ENCODE measurements around the gene GRK1. TPM values are rescaled to one million over a fixed set of nuclear protein-coding genes. Genes with fewer than 3 reads are reported as not detected.

GRK1 gene
- total RNA-seq, 1 donor from 2014 or later, result 0.06 TPM

DNA sequence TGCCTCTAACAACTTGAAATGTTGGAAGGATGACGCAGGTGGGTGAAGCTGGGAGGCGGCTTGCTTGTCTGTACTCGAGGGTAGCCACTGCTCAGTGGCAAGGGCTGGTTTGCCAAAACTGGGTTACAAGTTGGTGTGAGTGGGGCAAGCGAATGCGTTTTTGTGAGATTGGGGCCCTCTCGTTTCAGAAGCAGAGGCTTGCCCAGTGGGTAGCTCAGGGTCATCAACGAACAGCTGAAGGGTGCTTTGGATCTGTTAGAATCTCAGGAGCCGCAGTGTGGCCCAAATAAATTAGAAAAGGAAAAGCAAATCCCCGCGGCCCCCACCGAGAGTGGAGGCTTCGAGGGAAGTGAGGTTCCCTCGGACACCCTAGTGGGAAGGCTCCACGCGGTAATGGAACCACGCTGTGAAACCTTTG, 16.3 kb upstream of the GRK1 start:
- no peak overlapping the region for H3K4me3 ChIP-seq (ENCODE audit: low read depth, low read length)

DNA sequence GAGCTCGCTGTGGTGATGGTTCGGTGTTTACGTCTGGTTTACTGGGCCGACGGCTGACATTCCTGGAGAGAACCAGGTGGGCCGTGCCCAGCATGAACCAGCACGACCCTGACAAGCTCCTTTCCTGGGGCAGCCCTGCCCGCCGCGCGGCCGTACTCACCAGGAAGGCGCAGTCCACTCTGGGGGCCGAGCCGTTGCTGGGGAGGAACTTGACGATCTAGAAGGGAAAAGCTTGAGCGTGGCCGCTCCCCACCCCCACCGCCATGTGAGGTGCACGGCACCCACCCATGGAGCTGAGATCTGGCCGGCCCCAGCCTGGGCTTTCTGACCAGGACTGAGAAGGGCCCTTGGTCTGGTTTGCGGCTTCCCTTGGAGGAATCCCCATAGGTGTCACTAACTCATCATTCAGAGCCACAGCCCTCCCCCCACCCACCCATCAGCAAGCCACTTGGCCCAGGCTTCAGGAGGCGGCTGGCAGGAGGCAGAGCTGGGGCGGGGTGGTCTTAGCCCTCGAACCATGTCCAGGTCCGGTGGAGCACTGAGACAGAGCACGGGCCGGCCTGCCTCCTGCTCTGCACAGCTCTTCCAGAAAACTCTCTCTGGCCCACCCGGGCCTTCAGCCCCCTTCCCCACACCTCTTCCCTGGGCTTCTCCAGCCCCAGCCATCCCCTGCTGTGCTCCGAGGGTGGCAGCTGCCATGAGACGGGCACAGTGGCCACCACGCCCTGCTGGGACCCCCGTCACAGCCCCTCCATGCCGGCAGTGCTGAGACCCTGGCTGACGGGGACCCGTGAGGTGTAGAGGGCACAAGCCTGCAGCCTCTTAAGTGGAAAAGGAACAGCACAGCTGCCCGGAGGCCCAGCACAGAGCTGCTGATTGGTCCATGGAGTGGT, 15.3 kb upstream of the GRK1 start:
- no peak for DNase-seq (ENCODE audit: low read depth)
- no peak overlapping the region for H3K4me3 ChIP-seq (ENCODE audit: low read depth, low read length)
- TF ChIP-seq, protein P1, sequence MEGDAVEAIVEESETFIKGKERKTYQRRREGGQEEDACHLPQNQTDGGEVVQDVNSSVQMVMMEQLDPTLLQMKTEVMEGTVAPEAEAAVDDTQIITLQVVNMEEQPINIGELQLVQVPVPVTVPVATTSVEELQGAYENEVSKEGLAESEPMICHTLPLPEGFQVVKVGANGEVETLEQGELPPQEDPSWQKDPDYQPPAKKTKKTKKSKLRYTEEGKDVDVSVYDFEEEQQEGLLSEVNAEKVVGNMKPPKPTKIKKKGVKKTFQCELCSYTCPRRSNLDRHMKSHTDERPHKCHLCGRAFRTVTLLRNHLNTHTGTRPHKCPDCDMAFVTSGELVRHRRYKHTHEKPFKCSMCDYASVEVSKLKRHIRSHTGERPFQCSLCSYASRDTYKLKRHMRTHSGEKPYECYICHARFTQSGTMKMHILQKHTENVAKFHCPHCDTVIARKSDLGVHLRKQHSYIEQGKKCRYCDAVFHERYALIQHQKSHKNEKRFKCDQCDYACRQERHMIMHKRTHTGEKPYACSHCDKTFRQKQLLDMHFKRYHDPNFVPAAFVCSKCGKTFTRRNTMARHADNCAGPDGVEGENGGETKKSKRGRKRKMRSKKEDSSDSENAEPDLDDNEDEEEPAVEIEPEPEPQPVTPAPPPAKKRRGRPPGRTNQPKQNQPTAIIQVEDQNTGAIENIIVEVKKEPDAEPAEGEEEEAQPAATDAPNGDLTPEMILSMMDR (conservative IDR thresholded peaks at IDR 0.05; ENCODE audit: low read depth, low read length), result no peak

More for the DNA sequence above, 16.3 kb upstream of the GRK1 start:
- no peak for DNase-seq (ENCODE audit: low read depth)
- TF ChIP-seq, protein P1 (conservative IDR thresholded peaks at IDR 0.05; ENCODE audit: low read depth, low read length), result no peak

DNA sequence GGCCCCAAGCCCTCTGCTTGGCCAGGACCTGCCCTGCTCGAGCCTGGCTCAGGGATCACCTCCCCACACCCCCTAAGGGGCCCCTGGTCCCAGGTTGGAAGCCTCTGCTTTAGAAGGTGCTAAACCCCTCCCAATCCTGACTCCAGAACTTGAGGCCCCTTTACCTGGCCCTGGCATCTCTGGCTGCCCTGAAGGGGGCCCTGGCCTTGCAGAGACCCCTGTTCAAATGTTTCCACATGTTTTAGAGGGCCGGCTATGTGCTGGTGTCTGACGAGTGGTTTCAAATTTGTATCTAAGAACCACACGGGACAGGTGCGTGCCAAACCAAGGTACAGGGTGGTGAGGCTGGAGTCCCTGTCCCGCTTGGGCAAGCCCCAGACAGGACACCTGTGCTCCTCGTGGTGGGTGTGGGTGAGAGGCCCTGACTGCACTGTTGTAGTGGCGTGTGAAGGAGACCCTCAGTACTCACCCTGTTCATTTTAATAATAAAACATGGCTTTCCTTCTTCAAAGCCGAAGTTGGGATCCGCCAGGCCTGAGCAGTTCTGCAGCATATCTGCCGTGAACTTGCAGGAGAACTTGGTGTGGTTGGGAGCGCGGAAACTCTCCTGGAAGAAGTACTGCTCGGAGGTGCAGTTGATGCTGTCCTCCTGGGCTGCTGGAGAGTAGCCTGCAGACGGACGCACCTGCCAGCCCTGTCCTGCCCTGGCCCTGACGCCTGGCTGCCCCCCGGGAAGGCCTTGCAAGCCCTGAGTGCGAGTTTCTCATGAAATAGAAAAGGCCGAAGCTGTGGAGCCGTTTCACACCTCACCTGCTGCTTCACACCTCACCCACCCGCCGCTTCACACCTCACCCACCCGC, 14.4 kb upstream of the GRK1 start:
- TF ChIP-seq, protein P1 (conservative IDR thresholded peaks at IDR 0.05; ENCODE audit: low read depth, low read length), result no peak
- H3K4me3 ChIP-seq (ENCODE audit: low read depth, low read length), result no peak overlapping the region
- DNase-seq (ENCODE audit: low read depth), result no peak

DNA sequence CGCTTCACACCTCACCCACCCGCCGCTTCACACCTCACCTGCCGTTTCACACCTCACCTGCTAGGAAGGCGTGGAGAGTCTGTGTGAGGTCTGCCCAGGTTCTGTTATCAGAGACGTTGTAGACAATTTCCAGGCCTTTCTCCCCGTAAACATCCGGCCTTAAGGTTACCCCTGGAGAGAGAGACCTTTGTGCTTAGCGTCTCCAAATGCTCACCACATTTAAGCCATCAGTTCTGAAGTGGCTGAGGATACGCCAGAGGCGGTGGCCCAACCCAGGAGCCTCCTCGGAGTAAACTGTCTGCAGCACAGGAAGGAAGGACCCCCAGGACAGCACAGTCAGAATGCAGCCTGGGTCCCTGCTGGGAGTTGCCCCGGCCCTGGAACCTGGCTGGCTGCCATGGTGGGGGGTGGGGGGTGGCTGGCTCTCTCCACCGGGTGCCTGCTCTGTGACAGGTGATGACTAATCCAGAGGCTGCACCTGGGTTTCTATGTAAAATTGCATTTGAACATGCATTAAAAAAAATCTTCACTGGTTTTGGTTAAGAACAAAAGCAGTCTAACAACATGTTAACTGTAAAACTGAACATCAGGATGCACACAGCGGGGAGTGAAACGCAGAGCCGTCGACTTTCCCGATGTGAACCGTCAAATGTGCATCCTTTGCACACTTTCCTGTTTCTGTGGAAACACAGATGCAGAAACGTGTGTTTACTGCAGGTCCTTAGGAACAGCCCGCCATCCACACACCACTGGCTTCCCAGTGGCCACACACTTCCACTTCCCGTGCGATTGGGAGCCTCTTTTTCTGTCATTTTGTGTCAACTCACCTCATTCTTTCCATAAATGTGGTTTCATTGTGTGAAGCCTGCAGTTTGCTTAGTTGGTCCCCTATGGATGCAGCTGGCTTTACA, 13.5 kb upstream of the GRK1 start:
- H3K4me3 ChIP-seq (ENCODE audit: low read depth, low read length), result no peak overlapping the region
- no peak for DNase-seq (ENCODE audit: low read depth)

DNA sequence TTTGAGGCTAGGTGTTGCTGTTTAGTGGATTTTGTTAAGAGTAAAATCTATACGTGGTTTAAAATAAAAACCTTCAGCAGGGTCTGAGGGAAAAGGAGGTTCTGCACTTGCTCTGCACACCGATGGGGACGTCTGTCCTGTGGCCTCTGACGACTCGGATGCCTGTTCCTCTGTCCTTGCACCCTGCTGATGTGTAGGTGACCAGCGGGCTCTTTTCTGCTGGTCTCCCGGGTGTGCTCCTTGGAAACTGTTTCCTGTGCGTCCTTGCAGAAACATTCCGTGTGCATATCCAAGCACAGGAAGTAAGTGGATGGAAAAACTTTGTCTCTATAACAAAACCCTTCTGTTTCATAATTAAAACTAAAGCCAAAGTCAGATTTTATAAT, 12.9 kb upstream of the GRK1 start:
- TF ChIP-seq, protein P1 (conservative IDR thresholded peaks at IDR 0.05; ENCODE audit: low read depth, low read length), result no peak
- H3K4me3 ChIP-seq (ENCODE audit: low read depth, low read length), result no peak overlapping the region
- no peak for DNase-seq (ENCODE audit: low read depth)

More for the DNA sequence above, 13.5 kb upstream of the GRK1 start:
- TF ChIP-seq, protein P1 (conservative IDR thresholded peaks at IDR 0.05; ENCODE audit: low read depth, low read length), result no peak

DNA sequence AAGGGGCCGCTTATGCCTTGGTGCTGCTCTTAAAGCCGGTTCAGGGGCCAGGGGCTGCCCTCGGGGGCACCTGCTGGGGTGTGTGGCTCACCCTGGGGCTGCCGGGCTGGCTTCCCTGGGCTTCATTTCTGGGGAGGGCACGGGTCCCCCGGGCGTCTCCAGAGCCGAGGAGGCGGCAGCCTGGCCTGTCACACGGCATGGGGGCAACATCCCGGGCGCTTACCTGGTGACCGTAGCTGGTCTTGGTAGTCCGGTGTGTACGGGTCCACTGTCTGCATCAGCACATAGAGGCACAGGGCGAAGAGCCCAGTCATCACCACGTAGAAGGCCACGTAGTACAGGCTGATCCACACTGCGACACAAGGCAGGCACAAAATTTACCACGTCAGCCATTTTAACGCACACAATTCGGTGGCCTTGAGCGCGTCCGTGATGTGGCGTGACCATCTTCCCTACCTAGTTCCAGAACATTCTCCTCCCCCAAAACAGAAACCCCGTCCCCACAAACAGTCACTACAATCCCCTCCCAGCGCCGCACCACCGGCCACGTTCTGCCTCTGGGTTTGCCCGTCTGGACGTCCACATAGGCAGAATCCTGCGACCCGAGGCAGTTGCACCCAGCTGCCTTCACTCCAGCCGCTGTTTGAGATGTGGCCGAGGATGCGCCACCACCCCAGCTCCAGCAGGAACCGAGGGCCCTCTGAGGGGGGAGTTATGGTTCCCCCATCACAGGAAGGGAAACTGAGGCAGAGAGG, 12.3 kb upstream of the GRK1 start:
- no peak for DNase-seq (ENCODE audit: low read depth)
- TF ChIP-seq, protein P1 (conservative IDR thresholded peaks at IDR 0.05; ENCODE audit: low read depth, low read length), result no peak
- H3K4me3 ChIP-seq (ENCODE audit: low read depth, low read length), result no peak overlapping the region
